Stimulated activated CD4-positive, alpha-beta T cell treated with anti-CD3 and anti-CD28 coated beads, Interleukin-1b, Interleukin-23, amount 100 ng/mL, for 24 hours (primary cell): ENCODE data around the gene GPR183.
"Not testable (repeated sequence)": the region's sequence is repeated elsewhere in the genome, so short reads cannot be mapped to it uniquely, and the experiment has no call there.

Experiments used
- DNase-seq, 4 experiments: peaks; one replicate each; pipeline ENCODE4 v3.0.0-alpha.2; 2020; ENCODE audit warnings: low read depth in 4 of 4, low spot score in 1 of 4

GPR183 gene

DNA sequence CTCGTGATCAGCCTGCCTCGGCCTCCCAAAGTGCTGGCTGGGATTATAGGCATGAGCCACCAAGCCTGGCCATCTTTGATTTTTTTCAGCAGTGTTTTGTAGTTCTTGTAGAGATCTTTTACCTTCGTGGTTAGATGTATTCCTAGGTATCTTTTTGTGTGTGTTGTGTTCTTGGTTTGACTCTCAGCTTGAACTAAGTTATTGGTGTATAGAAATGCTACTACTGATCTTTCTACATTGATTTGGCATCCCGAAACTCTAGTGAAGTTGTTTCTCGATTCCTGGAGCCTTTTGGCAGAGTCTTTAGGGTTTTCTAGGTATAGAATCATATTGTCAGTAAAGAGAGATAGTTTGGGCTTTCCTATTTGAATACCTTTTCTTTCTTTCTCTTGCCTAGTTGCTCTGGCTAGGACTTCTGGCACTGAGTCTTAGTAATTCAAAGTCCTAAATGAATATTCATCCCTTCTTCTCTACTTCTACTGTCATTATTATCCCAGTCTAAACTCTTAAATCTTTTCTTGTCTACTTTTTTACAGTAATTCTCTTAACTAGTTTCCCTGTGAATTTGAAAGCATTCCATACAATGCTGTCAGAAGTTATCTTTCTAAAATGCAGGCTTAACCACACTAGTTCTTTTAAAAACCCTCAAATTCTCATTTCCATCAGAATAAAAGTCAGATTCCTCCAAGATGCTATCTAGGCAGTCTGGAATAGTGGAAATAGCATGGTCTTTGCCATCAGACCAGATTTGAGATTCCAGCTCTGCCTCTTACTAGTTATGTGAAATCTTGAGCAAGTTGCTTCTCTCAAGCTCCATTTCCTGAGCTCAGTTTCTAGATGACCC lies 56.0 kb downstream of the GPR183 start:
- no peak for DNase-seq

DNA sequence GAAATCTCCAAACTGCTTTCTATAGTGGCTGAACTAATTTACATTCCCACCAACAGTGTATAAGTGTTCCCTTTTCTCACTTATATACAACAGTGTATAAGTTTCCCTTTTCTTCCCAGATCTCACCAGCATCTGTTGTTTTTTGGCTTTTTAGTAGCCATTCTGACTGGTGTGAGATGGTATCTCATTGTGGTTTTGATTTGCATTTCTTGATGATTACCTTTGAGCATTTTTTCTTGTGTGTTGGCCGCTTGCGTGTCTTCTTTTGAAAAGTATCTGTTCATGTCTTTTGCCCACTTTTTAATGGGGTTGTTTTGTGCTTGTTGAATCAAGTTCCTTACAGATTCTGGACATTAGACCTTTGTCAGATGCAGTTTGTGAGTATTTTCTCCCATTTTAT lies 57.6 kb downstream of the GPR183 start:
- not testable (repeated sequence) for DNase-seq

DNA sequence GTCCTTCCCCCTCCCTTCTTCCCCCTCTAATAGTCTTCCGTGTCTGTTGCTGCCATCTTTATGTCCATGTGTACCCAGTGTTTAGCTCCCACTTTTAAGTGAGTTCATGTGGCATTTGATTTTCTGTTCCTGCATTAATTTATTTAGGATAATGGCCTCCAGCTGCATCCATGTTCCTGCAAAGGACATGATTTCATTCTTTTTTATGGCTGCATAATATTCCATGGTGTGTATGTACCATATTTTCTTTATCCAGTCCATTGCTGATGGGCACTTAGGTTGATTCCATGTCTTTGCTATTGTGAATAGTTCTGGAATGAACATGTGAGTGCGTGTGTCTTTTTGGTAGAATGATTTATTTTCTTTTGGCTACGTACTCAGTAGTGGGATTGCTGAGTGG lies 58.0 kb downstream of the GPR183 start:
- DNase-seq, result not testable (repeated sequence)

DNA sequence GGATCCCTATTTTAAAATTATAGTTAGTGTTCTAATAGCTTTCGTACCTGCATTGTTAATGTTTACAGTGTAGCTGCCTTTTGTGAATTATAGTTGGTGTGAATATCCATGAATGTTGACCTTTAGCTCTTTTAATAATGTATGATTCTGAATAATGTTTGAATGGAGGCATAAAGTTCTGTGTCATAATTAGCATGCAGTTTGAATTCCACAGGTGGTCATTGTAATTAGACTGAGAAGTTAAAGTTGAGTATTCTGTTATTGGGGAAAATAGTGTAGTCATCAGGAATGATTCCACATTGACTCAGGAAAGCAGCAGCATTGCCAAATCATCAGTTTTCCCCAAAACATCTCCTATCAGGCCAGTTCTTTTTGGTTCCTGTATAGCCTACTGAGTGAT lies 61.1 kb downstream of the GPR183 start:
- DNase-seq, result no peak
